ENCODE measurements around the gene RAB7A. TPM values are rescaled to one million over a fixed set of nuclear protein-coding genes. Genes with fewer than 3 reads are reported as not detected.
A peak's percentile ranks its signal among the peaks of the same experiment; 100 is the strongest.

RAB7A gene
- total RNA-seq, 1 experiment from 2014 or later, result 155 TPM

GRCh38 chr3:128730471-128730870 is 4.5 kb downstream of the RAB7A start:
- Histone ChIP-seq H3K56ac (ENCODE audit: insufficient read length, low read depth, low read length) (no peak overlapping the region), H2BK20ac (ENCODE audit: low read depth, low read length, poor library complexity, severe bottlenecking) (no peak overlapping the region), H3K27me3 (ENCODE audit: insufficient read depth, low read length) (no peaks in the 10 kb centered on the region), H3K79me1 (ENCODE audit: insufficient read depth, low read depth, low read length, poor library complexity, severe bottlenecking) (no peaks in the 10 kb centered on the region), H3K14ac (ENCODE audit: insufficient read depth, low read length) (no peak overlapping the region), H4K91ac (ENCODE audit: insufficient read length, low read depth, low read length) (no peak overlapping the region), H3K23ac (ENCODE audit: insufficient read length, low read depth, low read length) (no peak overlapping the region), H2BK12ac (ENCODE audit: insufficient read length, low read depth, low read length) (no peak overlapping the region), H4K8ac (replicated peaks; ENCODE audit: insufficient read length, low read depth, low read length) (no peak overlapping the region), H3K4me1 (ENCODE audit: insufficient read depth, low read length) (no peaks in the 10 kb centered on the region), H3K9me3 (ENCODE audit: control insufficient read depth, low read depth, low read length) (no peaks in the 10 kb centered on the region), H2BK120ac (ENCODE audit: low read depth, low read length, poor library complexity, severe bottlenecking) (no peak overlapping the region), H3T11ph (ENCODE audit: low read length) (no peak overlapping the region), H3K18ac (ENCODE audit: insufficient read length, low read depth, low read length) (no peak overlapping the region), H2AFZ (ENCODE audit: low read length) (no peak overlapping the region), H3K4ac (ENCODE audit: low read depth, low read length) (no peak overlapping the region), H4K20me1 (ENCODE audit: control insufficient read depth, insufficient read depth, insufficient read length) (no peaks in the 10 kb centered on the region), H3K4me2 (ENCODE audit: insufficient read depth, insufficient read length, low read length) (no peak overlapping the region), H3K9ac (ENCODE audit: extremely low read depth, insufficient read length, low read length) (no peak overlapping the region), H2BK15ac (ENCODE audit: low read depth, low read length) (no peak overlapping the region), H4K5ac (ENCODE audit: insufficient read length, low read depth, low read length) (no peak overlapping the region), H3K79me2 (ENCODE audit: insufficient read depth, low read length) (peaks cover 75% of the 10 kb centered on the region; the same call in 1 of the 2 replicates), H3K27ac (ENCODE audit: insufficient read length, low read depth, low read length) (no peak overlapping the region), H3K23me2 (ENCODE audit: insufficient read length, low read depth, low read length, poor library complexity, severe bottlenecking) (peaks cover 8% of the 10 kb centered on the region), H2AK5ac (ENCODE audit: insufficient read length, low read length) (no peak overlapping the region), H2BK5ac (ENCODE audit: insufficient read length, low read length) (no peak overlapping the region)
- no peak overlapping the region for H3K4me3 Mint-ChIP-seq
- TF ChIP-seq, protein P1, sequence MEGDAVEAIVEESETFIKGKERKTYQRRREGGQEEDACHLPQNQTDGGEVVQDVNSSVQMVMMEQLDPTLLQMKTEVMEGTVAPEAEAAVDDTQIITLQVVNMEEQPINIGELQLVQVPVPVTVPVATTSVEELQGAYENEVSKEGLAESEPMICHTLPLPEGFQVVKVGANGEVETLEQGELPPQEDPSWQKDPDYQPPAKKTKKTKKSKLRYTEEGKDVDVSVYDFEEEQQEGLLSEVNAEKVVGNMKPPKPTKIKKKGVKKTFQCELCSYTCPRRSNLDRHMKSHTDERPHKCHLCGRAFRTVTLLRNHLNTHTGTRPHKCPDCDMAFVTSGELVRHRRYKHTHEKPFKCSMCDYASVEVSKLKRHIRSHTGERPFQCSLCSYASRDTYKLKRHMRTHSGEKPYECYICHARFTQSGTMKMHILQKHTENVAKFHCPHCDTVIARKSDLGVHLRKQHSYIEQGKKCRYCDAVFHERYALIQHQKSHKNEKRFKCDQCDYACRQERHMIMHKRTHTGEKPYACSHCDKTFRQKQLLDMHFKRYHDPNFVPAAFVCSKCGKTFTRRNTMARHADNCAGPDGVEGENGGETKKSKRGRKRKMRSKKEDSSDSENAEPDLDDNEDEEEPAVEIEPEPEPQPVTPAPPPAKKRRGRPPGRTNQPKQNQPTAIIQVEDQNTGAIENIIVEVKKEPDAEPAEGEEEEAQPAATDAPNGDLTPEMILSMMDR (conservative IDR thresholded peaks at IDR 0.05), result no peak
- H3K9me3 Mint-ChIP-seq, result peaks cover 0 to 3% of the 10 kb centered on the region in 2 experiments; a peak in 1 of 5 replicates
- peaks cover 52 to 58% of the 10 kb centered on the region in 2 experiments for H3K4me1 Mint-ChIP-seq
- H3K27ac Mint-ChIP-seq, result 0 out of 7 replicates have a peak overlapping the region, but pooled peaks of 1 of the 3 experiments have one; percentile 17
- H3K27me3 Mint-ChIP-seq (ENCODE audit: low read depth), result no peaks in the 10 kb centered on the region; the same call in 1 of the 2 replicates
- no CpG with 5 or more reads among the region's 5 CpGs for WGBS (ENCODE audit: extremely low coverage, insufficient read length, low lambda C conversion rate)
- peaks cover 3 to 8% (median 5%) of the 10 kb centered on the region in 3 experiments; a peak in 6 of 7 replicates for H3K36me3 Mint-ChIP-seq (ENCODE audit: insufficient read depth in 1 of 3, low read depth in 3 of 3)
- no peak for DNase-seq

Data from H9 (cell line).